Measurements from ENCODE around the gene UBL7. TPM values are rescaled to one million over a fixed set of nuclear protein-coding genes. Genes with fewer than 3 reads are reported as not detected.
A peak's percentile ranks its signal among the peaks of the same experiment; 100 is the strongest.

Gene UBL7
- total RNA-seq: 10 to 100 TPM; 32.2 to 74.2 (median 62.8) TPM

GRCh38 chr15:74460871-74461846 lies at the start of gene UBL7:
UBL7 (minus strand) TSS chr15:74461160; CDS start chr15:74458867, 2,293 bp downstream.
- TF ChIP-seq EP300 (IDR thresholded peaks at IDR 0.05) (no peak), CTCF (IDR thresholded peaks at IDR 0.05) (no peak), POLR2A (IDR thresholded peaks at IDR 0.05) (peak; percentile 60 to 78), POLR2AphosphoS5 (IDR thresholded peaks at IDR 0.05) (peak; percentile 67 to 90 (median 72))
- peak; percentile 98 to 99 for DNase-seq (ENCODE audit: low spot score in 2 of 2)
- H3K27ac ChIP-seq: peak within 1 kb of the TSS; percentile 37
- 0% methylated on average over 26 of the region's 54 CpGs for WGBS
- peaks cover 19% of the 10 kb centered on the region for H3K36me3 ChIP-seq
- H3K4me3 ChIP-seq: peak within 1 kb of the TSS; percentile 78
- no peaks in the 10 kb centered on the region for H3K9me3 ChIP-seq
- no peaks in the 10 kb centered on the region for H3K27me3 ChIP-seq
- H3K4me1 ChIP-seq: peaks cover 20% of the 10 kb centered on the region

- DNase-seq (ENCODE audit: low spot score in 2 of 2): no peak
- H3K9me3 ChIP-seq: no peaks in the 10 kb centered on the region
- H3K36me3 ChIP-seq: no peaks in the 10 kb centered on the region
- 95% methylated on average over 4 of the region's 4 CpGs for WGBS
- no peak for TF ChIP-seq POLR2A (IDR thresholded peaks at IDR 0.05)
- TF ChIP-seq EP300 (IDR thresholded peaks at IDR 0.05): no peak
- no peak for TF ChIP-seq POLR2AphosphoS5 (IDR thresholded peaks at IDR 0.05)
- TF ChIP-seq CTCF (IDR thresholded peaks at IDR 0.05): no peak
- H3K27me3 ChIP-seq: no peaks in the 10 kb centered on the region
- no peak overlapping the region for H3K27ac ChIP-seq
- no peaks in the 10 kb centered on the region for H3K4me1 ChIP-seq
- H3K4me3 ChIP-seq: no peak overlapping the region
These were observed 45.5 kb upstream of the UBL7 start for GRCh38 chr15:74506515-74506840.

- no peak for DNase-seq (ENCODE audit: low spot score in 2 of 2)
- H3K27me3 ChIP-seq: no peaks in the 10 kb centered on the region
- TF ChIP-seq EP300 (IDR thresholded peaks at IDR 0.05) (no peak), POLR2A (IDR thresholded peaks at IDR 0.05) (no peak), CTCF (IDR thresholded peaks at IDR 0.05) (no peak), POLR2AphosphoS5 (IDR thresholded peaks at IDR 0.05) (no peak)
- no peak overlapping the region for H3K4me3 ChIP-seq
- 94% methylated on average over 6 of the region's 6 CpGs for WGBS
- no peak overlapping the region for H3K27ac ChIP-seq
- no peaks in the 10 kb centered on the region for H3K36me3 ChIP-seq
- no peaks in the 10 kb centered on the region for H3K4me1 ChIP-seq
- H3K9me3 ChIP-seq: no peaks in the 10 kb centered on the region
These were observed 45.0 kb upstream of the UBL7 start for GRCh38 chr15:74505837-74506514.

- no peak overlapping the region for H3K4me3 ChIP-seq
- no peak overlapping the region for H3K27ac ChIP-seq
- no peaks in the 10 kb centered on the region for H3K9me3 ChIP-seq
- no peak for DNase-seq (ENCODE audit: low spot score in 2 of 2)
- WGBS: 98% methylated on average over 4 of the region's 4 CpGs
- TF ChIP-seq POLR2AphosphoS5 (IDR thresholded peaks at IDR 0.05) (no peak), CTCF (IDR thresholded peaks at IDR 0.05) (no peak), EP300 (IDR thresholded peaks at IDR 0.05) (no peak), POLR2A (IDR thresholded peaks at IDR 0.05) (no peak)
- H3K36me3 ChIP-seq: no peaks in the 10 kb centered on the region
- H3K4me1 ChIP-seq: no peaks in the 10 kb centered on the region
- no peaks in the 10 kb centered on the region for H3K27me3 ChIP-seq
These were observed 43.9 kb upstream of the UBL7 start for GRCh38 chr15:74504836-74505235.

GRCh38 chr15:74504418-74504817 lies 43.5 kb upstream of the UBL7 start:
- Histone ChIP-seq H3K4me3 (no peak overlapping the region), H3K27me3 (no peaks in the 10 kb centered on the region), H3K36me3 (no peaks in the 10 kb centered on the region), H3K27ac (no peak overlapping the region), H3K9me3 (no peaks in the 10 kb centered on the region), H3K4me1 (no peaks in the 10 kb centered on the region)
- 99% methylated on average over 3 of the region's 3 CpGs for WGBS
- DNase-seq (ENCODE audit: low spot score in 2 of 2): no peak
- no peak for TF ChIP-seq EP300 (IDR thresholded peaks at IDR 0.05)
- TF ChIP-seq CTCF (IDR thresholded peaks at IDR 0.05): no peak
